Cardiac muscle cell (in vitro differentiated cells and primary cell): ENCODE results near the gene GTSE1. TPM values are rescaled to one million over a fixed set of nuclear protein-coding genes. Genes with fewer than 3 reads are reported as not detected.

Experiments used
- DNase-seq, 2 donors: peaks; one replicate each; pipeline versions ENCODE4 v3.0.0 to v3.0.0-alpha.2; 2010 to 2017; ENCODE audit warnings: low read depth in 1 of 2, low spot score in 1 of 2
- H3K27ac ChIP-seq: fragments of 200-600 bp; sonication (generic); 2 replicates; pipeline ENCODE4 v1.5.1; 2016
- H3K27me3 ChIP-seq: fragments of 200-600 bp; sonication (generic); 2 replicates; pipeline ENCODE4 v1.6.0; 2016; ENCODE audit warnings: control low read depth
- H3K36me3 ChIP-seq: fragments of 200-600 bp; sonication (generic); 2 replicates; pipeline ENCODE4 v1.5.1; 2016; ENCODE audit warnings: control low read depth
- H3K4me1 ChIP-seq: fragments of 200-600 bp; sonication (generic); 2 replicates; pipeline ENCODE4 v1.8.1; 2017; ENCODE audit warnings: low read depth, mild to moderate bottlenecking, mixed run types
- H3K4me3 ChIP-seq: fragments of 200-600 bp; sonication (generic); 2 replicates; pipeline ENCODE4 v1.5.1; 2016; ENCODE audit warnings: mild to moderate bottlenecking
- H3K9me3 ChIP-seq: fragments of 200-600 bp; sonication (generic); 2 replicates; pipeline ENCODE4 v1.5.1; 2017; ENCODE audit warnings: low read depth, mild to moderate bottlenecking, control low read depth
- polyA plus RNA-seq: library from polyadenylated mRNA; unstranded; fragments of >200 nt; fragmentation: Nextera tagmentation; extraction: Ambion mirVana; gene quantifications from 2 replicates; pipeline ENCODE4 v1.2.1, GENCODE V29; 2016
- total RNA-seq: library from RNA; depleted of rRNA; stranded (reverse); fragments of >200 nt; gene quantifications from 2 replicates; pipeline ENCODE4 v1.2.3, GENCODE V29; 2016
- TF ChIP-seq, protein P1 (sequence below): IDR thresholded peaks from 2 replicates; pipeline ENCODE4 v1.5.1; 2012; ENCODE audit warnings: low read depth, mild to moderate bottlenecking, low read length

Gene GTSE1
- total and polyA plus RNA-seq, 2 experiments from 2014 or later, result 5.4 to 28.7 TPM

DNA sequence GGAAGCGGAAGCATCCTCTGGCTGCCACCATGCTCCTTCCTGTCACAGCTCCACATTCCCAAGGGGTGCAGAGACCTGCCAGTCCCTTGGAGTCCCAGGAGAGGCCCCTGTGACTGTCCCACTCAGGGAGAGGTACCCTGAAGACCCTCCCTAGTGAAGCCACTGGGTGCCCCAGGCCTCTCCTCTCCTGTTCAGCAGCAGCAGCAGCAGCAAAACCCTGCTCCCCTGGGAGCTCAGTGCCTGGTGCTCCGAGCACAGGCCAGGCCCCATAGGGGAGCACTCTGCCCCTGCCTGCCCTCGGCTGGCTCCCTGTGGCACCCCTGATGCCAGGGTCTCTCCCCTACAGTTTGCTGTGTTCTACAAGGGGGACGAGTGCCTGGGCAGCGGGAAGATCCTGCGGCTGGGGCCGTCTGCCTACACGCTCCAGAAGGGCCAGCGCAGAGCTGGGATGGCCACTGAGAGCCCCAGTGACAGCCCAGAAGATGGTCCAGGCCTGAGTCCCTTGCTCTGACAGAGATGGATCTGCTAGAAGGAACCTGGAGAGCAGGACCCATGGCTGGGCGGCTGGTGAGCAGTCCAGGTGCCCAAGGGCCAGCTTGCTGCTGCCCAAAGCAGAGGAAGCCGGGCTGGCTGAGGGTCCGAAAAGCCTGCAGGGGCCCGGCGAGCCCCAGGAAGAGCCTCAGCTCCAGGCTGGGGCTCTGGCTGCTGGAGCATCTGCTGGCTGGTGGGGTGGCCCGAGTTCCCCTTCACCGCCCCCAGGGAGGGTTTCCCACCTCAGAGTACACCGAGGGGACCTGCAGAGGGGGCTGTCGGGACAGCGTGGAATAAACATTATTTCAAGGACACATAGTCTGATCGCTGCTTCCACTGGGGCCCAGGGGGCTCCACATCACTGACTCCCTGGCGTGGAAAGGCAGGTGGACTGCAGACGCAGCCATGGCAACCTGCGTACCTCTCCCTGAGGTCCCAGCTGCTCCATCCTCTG is 60.1 kb downstream of the GTSE1 start:
- H3K27me3 ChIP-seq, result no peaks in the 10 kb centered on the region
- H3K4me1 ChIP-seq, result no peaks in the 10 kb centered on the region
- H3K9me3 ChIP-seq, result no peaks in the 10 kb centered on the region
- H3K27ac ChIP-seq, result peak overlapping the region; percentile 54
- no peak for DNase-seq
- no peak overlapping the region for H3K4me3 ChIP-seq
- peaks cover 27% of the 10 kb centered on the region for H3K36me3 ChIP-seq
- TF ChIP-seq, protein P1, sequence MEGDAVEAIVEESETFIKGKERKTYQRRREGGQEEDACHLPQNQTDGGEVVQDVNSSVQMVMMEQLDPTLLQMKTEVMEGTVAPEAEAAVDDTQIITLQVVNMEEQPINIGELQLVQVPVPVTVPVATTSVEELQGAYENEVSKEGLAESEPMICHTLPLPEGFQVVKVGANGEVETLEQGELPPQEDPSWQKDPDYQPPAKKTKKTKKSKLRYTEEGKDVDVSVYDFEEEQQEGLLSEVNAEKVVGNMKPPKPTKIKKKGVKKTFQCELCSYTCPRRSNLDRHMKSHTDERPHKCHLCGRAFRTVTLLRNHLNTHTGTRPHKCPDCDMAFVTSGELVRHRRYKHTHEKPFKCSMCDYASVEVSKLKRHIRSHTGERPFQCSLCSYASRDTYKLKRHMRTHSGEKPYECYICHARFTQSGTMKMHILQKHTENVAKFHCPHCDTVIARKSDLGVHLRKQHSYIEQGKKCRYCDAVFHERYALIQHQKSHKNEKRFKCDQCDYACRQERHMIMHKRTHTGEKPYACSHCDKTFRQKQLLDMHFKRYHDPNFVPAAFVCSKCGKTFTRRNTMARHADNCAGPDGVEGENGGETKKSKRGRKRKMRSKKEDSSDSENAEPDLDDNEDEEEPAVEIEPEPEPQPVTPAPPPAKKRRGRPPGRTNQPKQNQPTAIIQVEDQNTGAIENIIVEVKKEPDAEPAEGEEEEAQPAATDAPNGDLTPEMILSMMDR, result no peak

DNA sequence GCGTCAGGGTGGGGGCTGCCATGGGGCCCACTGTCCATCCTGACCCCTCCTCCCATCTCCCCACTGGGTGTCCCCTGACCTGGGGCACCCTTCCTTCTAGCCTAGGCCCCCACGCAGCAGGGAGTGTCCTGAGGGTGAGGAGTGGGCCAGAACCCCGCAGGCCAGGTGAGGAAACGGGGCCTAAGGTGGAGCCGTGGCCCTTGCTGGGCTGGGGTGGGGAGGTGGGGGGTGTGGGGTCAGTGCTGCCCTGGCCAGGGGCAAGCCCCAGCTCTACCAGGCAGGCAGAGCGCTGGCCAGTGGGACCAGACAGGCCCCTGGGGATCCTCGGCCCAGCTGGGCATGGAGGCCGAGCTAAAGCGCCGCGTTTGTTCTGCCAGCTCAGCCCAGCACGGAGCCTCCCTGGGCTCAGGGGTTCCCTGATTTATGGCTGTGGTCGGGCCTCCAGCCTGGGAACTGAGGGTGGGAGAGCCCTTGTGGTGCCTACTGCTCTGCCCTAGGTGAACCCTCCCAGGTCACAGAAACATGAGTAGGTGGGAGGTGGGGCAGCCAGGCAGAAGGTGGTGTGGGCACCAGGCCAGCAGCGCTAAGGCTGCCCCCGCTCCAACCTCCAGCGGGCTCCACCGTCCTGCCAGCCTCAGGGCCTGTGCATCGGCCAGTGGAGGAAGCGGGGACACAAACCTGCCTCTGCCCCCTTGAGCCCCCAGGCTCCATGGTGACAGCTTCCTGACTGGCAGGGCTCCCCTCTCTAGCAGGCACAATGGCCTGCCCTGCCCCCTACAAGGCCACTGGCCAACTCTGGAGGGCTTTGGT is 61.2 kb downstream of the GTSE1 start:
- TF ChIP-seq, protein P1, result no peak
- H3K4me3 ChIP-seq, result no peak overlapping the region
- no peaks in the 10 kb centered on the region for H3K9me3 ChIP-seq
- no peaks in the 10 kb centered on the region for H3K27me3 ChIP-seq
- H3K4me1 ChIP-seq, result no peaks in the 10 kb centered on the region
- peaks cover 22% of the 10 kb centered on the region for H3K36me3 ChIP-seq
- H3K27ac ChIP-seq, result peak overlapping the region; percentile 54
- no peak for DNase-seq

DNA sequence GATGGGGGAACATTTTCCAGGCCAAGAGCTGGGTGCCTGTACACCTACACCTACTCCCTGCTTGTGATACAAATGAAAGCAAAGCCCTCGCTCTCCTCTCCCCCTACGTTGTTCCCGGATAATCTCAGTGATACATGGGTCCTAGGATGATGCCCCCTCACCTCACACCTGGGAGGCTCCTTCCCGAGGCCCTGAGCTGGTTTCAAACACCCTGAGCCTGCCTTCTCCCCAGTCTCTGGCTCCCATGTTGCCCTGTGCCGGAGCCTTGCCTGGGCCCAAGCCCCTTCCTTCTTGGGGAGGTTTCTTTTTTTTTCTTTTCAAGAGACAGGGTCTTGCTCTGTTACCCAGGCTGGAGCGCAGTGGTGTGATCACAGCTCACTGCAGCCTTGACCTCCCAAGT is 62.1 kb downstream of the GTSE1 start:
- peak overlapping the region; percentile 54 for H3K27ac ChIP-seq

DNA sequence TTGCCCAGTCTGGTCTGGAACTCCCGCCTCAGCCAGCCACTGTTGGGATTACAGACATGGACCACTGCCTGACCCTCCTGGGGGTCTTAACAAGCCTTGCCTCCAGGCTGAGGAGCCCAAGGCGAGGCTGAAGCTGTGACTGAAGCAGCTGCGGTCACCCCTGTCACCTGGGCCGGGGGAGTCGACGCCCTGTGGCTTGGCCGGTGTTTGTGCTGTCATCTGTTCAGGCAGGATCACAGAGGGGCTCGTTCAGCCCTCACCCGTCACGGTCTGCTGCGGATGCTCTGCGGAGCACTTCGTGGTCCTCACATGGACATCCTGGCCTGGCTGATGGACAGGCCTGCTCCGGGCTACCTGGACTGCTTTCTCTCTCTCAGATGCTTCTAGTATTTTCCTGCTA is 62.7 kb downstream of the GTSE1 start:
- Histone ChIP-seq H3K4me3 (no peak overlapping the region), H3K27ac (peak overlapping the region; percentile 62), H3K36me3 (peaks cover 13% of the 10 kb centered on the region), H3K9me3 (no peaks in the 10 kb centered on the region), H3K4me1 (no peaks in the 10 kb centered on the region), H3K27me3 (no peaks in the 10 kb centered on the region)
- DNase-seq, result no peak
- TF ChIP-seq, protein P1, result no peak

More for the DNA sequence above, 62.1 kb downstream of the GTSE1 start:
- H3K9me3 ChIP-seq, result no peaks in the 10 kb centered on the region
- peaks cover 16% of the 10 kb centered on the region for H3K36me3 ChIP-seq
- no peak for DNase-seq
- no peak overlapping the region for H3K4me3 ChIP-seq
- TF ChIP-seq, protein P1, result no peak
- H3K4me1 ChIP-seq, result no peaks in the 10 kb centered on the region
- H3K27me3 ChIP-seq, result no peaks in the 10 kb centered on the region

DNA sequence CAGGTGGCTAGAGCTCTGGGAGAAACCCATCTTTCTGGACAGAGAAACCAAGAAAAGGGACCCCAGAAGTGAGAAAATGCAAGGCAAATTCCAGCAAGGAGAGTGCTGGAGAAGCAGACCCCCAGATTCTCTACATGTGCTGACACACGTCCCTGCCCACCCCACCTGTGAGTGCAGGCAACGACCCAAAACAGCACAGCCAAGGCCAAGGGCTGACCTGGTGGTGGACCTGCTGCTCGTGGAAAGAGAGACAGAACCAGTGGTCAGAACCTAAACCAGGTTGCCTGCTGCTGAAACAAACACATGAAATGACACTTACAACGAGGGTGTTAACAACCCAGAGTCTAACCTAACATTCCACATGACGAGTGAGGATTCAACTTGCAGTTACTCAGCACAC is 63.4 kb downstream of the GTSE1 start:
- H3K4me1 ChIP-seq, result no peaks in the 10 kb centered on the region
- H3K36me3 ChIP-seq, result peaks cover 9% of the 10 kb centered on the region
- H3K4me3 ChIP-seq, result no peak overlapping the region
- DNase-seq, result no peak
- H3K9me3 ChIP-seq, result no peaks in the 10 kb centered on the region
- TF ChIP-seq, protein P1, result no peak
- H3K27ac ChIP-seq, result peak overlapping the region; percentile 62
- no peaks in the 10 kb centered on the region for H3K27me3 ChIP-seq
